NB4 (cell line): ENCODE results near the gene MIA2.

ENCODE experiments used
- CTCF ChIP-seq: IDR thresholded peaks from one replicate; pipeline ENCODE4 v1.5.1; 2012; ENCODE audit warnings: low read depth, low read length
- MAX ChIP-seq: IDR thresholded peaks from 2 replicates; pipeline ENCODE4 v1.6.1; 2011; ENCODE audit warnings: low read depth, low read length
- MYC ChIP-seq: IDR thresholded peaks from 2 replicates; pipeline ENCODE4 v1.6.1; 2011; ENCODE audit warnings: low read depth, low read length
- POLR2A ChIP-seq: IDR thresholded peaks from 2 replicates; pipeline ENCODE4 v1.6.1; 2011; ENCODE audit warnings: mild to moderate bottlenecking; ENCODE audit not compliant: insufficient read length; ENCODE audit errors: extremely low read depth

- TF ChIP-seq CTCF (no peak), MYC (no peak), MAX (no peak), POLR2A (no peak)
Observed at GRCh38 chr14:39417014-39417413, 183.3 kb downstream of the MIA2 start.
